ENCODE data around the gene SNX33. TPM values are rescaled to one million over a fixed set of nuclear protein-coding genes. Genes with fewer than 3 reads are reported as not detected.

Gene SNX33
- total and polyA plus RNA-seq, 2 of the 13 experiments (the other 11 are each of a cell fraction or from before 2014, with no cell fraction given), result 11.0 to 11.6 TPM

GRCh38 chr15:75625542-75626347 lies 22.0 kb upstream of the SNX33 start, which contains the start of gene SNUPN (continued):
- TF ChIP-seq FOXP4 (CRISPR knock-in tag; IDR thresholded peaks at IDR 0.05) (peak; percentile 69), REXO4 (CRISPR knock-in tag; IDR thresholded peaks at IDR 0.05; ENCODE audit: borderline replicate concordance) (no peak), ATF2 (CRISPR knock-in tag; IDR thresholded peaks at IDR 0.05) (peak; percentile 73; the same call in 1 of the 2 replicates), IRF2 (CRISPR knock-in tag; IDR thresholded peaks at IDR 0.05) (0 out of 2 replicates have a peak, but pooled peaks have one; percentile 16), ZZZ3 (CRISPR knock-in tag; IDR thresholded peaks at IDR 0.05; ENCODE audit: borderline replicate concordance) (0 out of 2 replicates have a peak, but pooled peaks have one; percentile 33), ZSCAN12 (CRISPR knock-in tag; IDR thresholded peaks at IDR 0.05) (no peak), HDAC1 (CRISPR knock-in tag; IDR thresholded peaks at IDR 0.05) (peak; percentile 87), NAIF1 (CRISPR knock-in tag; IDR thresholded peaks at IDR 0.05; ENCODE audit: borderline replicate concordance) (no peak; the same call in 1 of the 2 replicates), ZFP36L1 (CRISPR knock-in tag; IDR thresholded peaks at IDR 0.05) (0 out of 2 replicates have a peak, but pooled peaks have one; percentile 67), DZIP1 (CRISPR knock-in tag; IDR thresholded peaks at IDR 0.05) (no peak), ZNF296 (CRISPR knock-in tag; conservative IDR thresholded peaks at IDR 0.05) (no peak), PRPF4 (IDR thresholded peaks at IDR 0.05; ENCODE audit: low read depth, low read length, poor library complexity, severe bottlenecking) (no peak), ELF4 (CRISPR knock-in tag; IDR thresholded peaks at IDR 0.05; ENCODE audit: borderline replicate concordance) (no peak), JUNB (CRISPR knock-in tag; IDR thresholded peaks at IDR 0.05; ENCODE audit: borderline replicate concordance) (no peak), THAP8 (CRISPR knock-in tag; IDR thresholded peaks at IDR 0.05; ENCODE audit: borderline replicate concordance) (no peak), ZNF816 (CRISPR knock-in tag; IDR thresholded peaks at IDR 0.05; ENCODE audit: borderline replicate concordance) (peak; percentile 94), SP2 (CRISPR knock-in tag; IDR thresholded peaks at IDR 0.05) (0 out of 2 replicates have a peak, but pooled peaks have one; percentile 26), TCF7L2 (IDR thresholded peaks at IDR 0.05; ENCODE audit: low read depth, low read length) (no peak), ZFX (CRISPR knock-in tag; IDR thresholded peaks at IDR 0.05; ENCODE audit: low read depth) (peak; percentile 98), STAG1 (CRISPR knock-in tag; IDR thresholded peaks at IDR 0.05) (no peak; the same call in 1 of the 2 replicates), NFE2 (CRISPR knock-in tag; IDR thresholded peaks at IDR 0.05) (no peak), KLF16 (CRISPR knock-in tag; IDR thresholded peaks at IDR 0.05) (peak in 1 of 2 experiments; percentile 71; a peak in 1 of 4 replicates), TAF1 (CRISPR knock-in tag; IDR thresholded peaks at IDR 0.05) (peak; percentile 81; the same call in 1 of the 2 replicates)
